BLaER1 treated with 17β-estradiol and CSF1 and Interleukin-3, amounts not matched to agents 10 nM and 100 nM (cell line): Measurements from ENCODE around the gene RNASE1.
A peak's percentile ranks its signal among the peaks of the same experiment; 100 is the strongest.

ENCODE experiments used
- H3K27ac ChIP-seq, 11 experiments: shearing (Covaris generic); formaldehyde crosslinking; 2 replicates each; pipeline ENCODE4 v1.8.1; 2022
- H3K27me3 ChIP-seq, 11 experiments: shearing (Covaris generic); formaldehyde crosslinking; 2 replicates each; pipeline ENCODE4 v1.8.1; 2022
- H3K36me3 ChIP-seq, 11 experiments: shearing (Covaris generic); formaldehyde crosslinking; 2 replicates each; pipeline ENCODE4 v1.8.1; 2022
- H3K4me1 ChIP-seq, 10 experiments: shearing (Covaris generic); formaldehyde crosslinking; 2 replicates each; pipeline ENCODE4 v1.8.1; 2022
- H3K4me2 ChIP-seq, 11 experiments: shearing (Covaris generic); formaldehyde crosslinking; 2 replicates each; pipeline ENCODE4 v1.8.1; 2022
- H3K4me3 ChIP-seq, 10 experiments: shearing (Covaris generic); formaldehyde crosslinking; 2 replicates each; pipeline ENCODE4 v1.8.1; 2022
- H3K9ac ChIP-seq, 11 experiments: shearing (Covaris generic); formaldehyde crosslinking; 2 replicates each; pipeline ENCODE4 v1.8.1; 2022
- H3K9me3 ChIP-seq, 11 experiments: shearing (Covaris generic); formaldehyde crosslinking; replicated peaks in 1 of 11; 2 replicates each; pipeline ENCODE4 v1.8.1; 2022
- H4K20me1 ChIP-seq, 11 experiments: shearing (Covaris generic); formaldehyde crosslinking; 2 replicates each; pipeline ENCODE4 v1.8.1; 2022
- Cebpa-rat ChIP-seq, 11 experiments: shearing (Covaris generic); IDR thresholded peaks; 2 replicates each; pipeline ENCODE4 v1.8.1; 2022

The RNASE1 gene

DNA sequence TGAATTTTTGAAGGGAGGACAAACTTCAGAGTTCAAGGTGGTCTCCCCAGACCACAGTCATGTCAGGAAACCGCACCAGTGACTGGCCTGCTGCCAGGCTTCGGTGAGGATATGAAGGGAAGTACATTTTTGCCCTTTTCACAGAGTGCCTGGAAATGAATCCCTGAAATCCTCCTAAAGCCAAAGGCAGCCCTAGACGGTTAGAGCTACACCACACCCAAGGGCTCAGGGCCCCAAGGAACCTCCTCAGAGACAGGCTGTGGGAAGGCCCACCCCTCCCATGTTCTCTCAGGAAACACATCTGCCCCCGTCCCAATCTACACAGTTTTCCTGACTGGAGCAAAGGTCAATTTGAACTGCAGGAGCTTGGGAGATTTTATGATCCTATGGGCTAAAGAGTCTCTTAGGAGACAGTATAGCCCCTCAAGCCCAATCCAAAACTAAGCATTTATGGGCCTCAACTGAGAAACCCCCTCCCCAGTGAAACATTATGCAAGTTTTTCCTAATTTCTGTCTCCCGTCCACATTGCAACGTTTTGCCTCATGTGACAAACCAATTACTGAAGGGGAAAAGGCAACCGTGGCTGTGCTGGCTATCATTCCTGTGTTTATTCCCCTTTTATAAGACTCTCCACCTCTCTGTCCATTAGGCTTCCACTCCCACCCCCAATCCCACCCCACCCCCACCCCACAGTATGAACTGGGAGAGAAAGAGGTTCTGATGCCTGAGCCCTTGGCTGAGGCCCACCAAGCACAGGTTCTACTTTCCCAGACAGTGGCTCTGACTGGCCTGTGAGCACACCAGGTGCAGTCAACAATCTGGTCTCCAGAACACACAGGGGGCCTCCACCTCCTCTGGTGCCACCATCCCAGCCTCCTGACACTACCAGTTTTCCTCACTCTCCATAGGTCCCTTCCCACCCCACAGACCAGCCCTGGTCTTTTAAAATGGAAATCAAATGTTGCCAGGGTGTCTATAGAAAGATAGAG lies 9.6 kb upstream of the RNASE1 start:
- H3K4me2 ChIP-seq = peak overlapping the region; percentile 21 to 90 (median 51); a peak in 19 of 22 replicates
- no peaks in the 10 kb centered on the region; a peak in 1 of 22 replicates for H3K9me3 ChIP-seq
- H3K36me3 ChIP-seq = no peaks in the 10 kb centered on the region
- no peak for TF ChIP-seq Cebpa-rat (IDR thresholded peaks at IDR 0.05)
- H3K4me1 ChIP-seq = peaks cover 14 to 82% (median 16%) of the 10 kb centered on the region in 10 experiments
- H3K27me3 ChIP-seq = no peaks in the 10 kb centered on the region
- H3K4me3 ChIP-seq = no peak overlapping the region
- peak overlapping the region in 4 of 11 experiments; percentile 24 to 64 (median 54); a peak in 6 of 22 replicates for H3K27ac ChIP-seq
- H3K9ac ChIP-seq = peak overlapping the region in 3 of 11 experiments; percentile 5 to 20 (median 14); a peak in 2 of 22 replicates
- no peaks in the 10 kb centered on the region for H4K20me1 ChIP-seq

DNA sequence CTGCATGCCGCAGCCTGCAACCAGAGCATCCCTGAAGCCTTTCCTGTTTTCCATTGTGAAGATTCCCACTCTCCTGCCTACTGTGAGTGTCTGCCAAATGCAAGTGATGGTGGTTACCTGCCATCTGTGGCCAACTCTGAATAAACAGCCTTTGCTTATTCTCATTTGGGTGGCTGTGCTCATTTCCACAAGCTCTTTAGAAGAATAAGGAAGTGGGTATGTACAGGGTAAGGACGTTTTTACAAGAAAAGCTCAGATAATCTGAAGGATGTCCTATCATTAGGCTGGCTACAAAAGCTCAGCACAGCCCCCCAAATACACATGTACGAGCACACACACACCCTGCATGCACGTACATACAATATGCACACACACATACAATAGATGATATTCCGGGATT lies 7.3 kb upstream of the RNASE1 start:
- no peaks in the 10 kb centered on the region; a peak in 1 of 22 replicates for H3K9me3 ChIP-seq
- no peaks in the 10 kb centered on the region for H3K36me3 ChIP-seq
- H3K27me3 ChIP-seq = no peaks in the 10 kb centered on the region
- TF ChIP-seq Cebpa-rat (IDR thresholded peaks at IDR 0.05) = no peak
- no peak overlapping the region; a peak in 2 of 22 replicates for H3K27ac ChIP-seq
- no peak overlapping the region for H3K9ac ChIP-seq
- no peaks in the 10 kb centered on the region for H4K20me1 ChIP-seq
- H3K4me1 ChIP-seq = peaks cover 6 to 96% (median 8%) of the 10 kb centered on the region in 10 experiments; a peak in 17 of 20 replicates
- H3K4me3 ChIP-seq = no peak overlapping the region
- H3K4me2 ChIP-seq = peak overlapping the region in 2 of 11 experiments; percentile 80 to 90; a peak in 4 of 22 replicates

DNA sequence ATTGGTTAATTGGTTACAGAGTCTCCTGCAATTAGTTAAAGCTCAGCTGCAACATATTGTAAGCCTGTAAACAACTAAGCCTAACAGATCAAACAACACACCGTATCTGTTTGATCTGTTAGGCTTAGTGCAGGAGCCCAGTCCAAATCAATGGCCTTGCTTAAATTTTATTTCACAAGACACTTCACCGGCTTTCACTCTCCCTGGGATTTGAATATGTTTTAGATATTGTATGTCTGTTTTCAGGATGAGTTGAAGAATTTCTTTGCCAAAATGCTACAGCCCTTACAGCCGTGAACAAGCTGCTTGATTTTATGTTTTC lies 5.5 kb upstream of the RNASE1 start:
- no peaks in the 10 kb centered on the region for H3K27me3 ChIP-seq
- no peak overlapping the region for H3K9ac ChIP-seq
- H3K4me2 ChIP-seq = peak overlapping the region in 2 of 11 experiments; percentile 80 to 90; a peak in 4 of 22 replicates

DNA sequence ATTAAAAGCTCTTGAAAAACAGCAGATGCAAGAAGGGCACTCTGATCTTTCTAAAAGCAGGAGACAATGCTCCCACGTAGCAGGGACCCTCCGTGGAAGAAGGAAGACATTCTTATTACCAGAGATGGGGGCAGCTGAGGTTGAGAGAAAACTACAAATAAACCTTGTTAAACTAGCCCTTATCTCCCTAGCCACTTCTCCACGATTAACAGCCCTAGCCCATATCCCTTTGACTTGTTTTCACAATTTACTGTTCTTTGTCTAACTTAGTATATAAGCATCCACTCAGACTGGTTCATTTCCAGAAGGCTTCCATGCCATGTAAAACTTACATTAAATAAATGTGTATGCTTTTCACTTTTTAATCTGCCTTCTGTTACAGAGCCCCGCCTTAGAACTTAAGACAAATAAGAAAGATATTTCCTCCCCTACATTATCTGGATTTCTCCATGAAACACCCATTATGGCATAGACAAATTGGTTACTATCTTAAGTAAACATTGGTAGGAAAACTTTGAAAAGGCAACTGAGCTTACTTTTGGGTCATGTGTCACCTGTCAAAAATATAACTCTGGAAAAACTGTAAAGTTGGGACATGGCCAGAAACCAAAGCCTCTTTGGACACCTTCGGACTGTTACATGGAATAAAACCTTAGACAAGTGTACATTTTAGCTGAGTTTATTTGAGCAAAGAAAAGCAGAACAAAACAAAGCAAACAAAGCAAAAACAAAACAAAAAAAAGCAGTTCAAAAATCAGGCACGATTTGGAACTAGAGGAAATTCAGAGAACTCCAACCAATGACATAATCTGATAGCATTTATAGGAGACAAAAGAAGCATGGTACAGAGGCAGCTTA lies 4.9 kb upstream of the RNASE1 start:
- H3K4me2 ChIP-seq = peak overlapping the region in 2 of 11 experiments; percentile 80 to 90; a peak in 4 of 22 replicates
- peaks cover 6 to 100% (median 8%) of the 10 kb centered on the region in 10 experiments; a peak in 17 of 20 replicates for H3K4me1 ChIP-seq
- no peaks in the 10 kb centered on the region for H4K20me1 ChIP-seq
- no peak overlapping the region for H3K4me3 ChIP-seq
- peak overlapping the region in 1 of 11 experiments; percentile 25; a peak in 1 of 22 replicates for H3K27ac ChIP-seq
- H3K27me3 ChIP-seq = no peaks in the 10 kb centered on the region
- no peaks in the 10 kb centered on the region for H3K36me3 ChIP-seq
- no peaks in the 10 kb centered on the region for H3K9me3 ChIP-seq
- no peak overlapping the region for H3K9ac ChIP-seq
- TF ChIP-seq Cebpa-rat (IDR thresholded peaks at IDR 0.05) = no peak

More for the DNA sequence above, 5.5 kb upstream of the RNASE1 start:
- Histone ChIP-seq H3K36me3 (no peaks in the 10 kb centered on the region), H3K27ac (peak overlapping the region in 1 of 11 experiments; percentile 25; a peak in 1 of 22 replicates), H3K4me3 (no peak overlapping the region), H4K20me1 (no peaks in the 10 kb centered on the region), H3K4me1 (peaks cover 6 to 100% (median 8%) of the 10 kb centered on the region in 10 experiments; a peak in 17 of 20 replicates), H3K9me3 (no peaks in the 10 kb centered on the region)
- no peak for TF ChIP-seq Cebpa-rat (IDR thresholded peaks at IDR 0.05)

DNA sequence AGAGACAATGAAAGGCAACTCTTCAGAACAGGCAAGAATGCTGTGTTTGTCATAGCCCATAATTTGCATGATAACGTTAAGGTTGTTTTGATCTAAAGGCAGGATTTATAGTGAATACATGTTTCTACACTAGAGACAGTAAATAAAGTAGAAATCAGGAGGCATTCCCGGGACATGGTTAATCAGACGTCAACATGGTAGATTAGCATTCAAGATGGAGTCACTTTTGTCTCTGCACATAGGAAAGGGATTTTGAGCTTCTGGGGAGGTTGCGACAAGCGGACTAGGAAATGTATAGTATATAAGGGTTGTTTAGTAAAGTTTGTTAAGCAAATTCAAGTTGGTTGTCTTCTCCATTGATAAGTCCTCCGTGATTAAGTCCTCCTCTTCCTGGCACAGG lies 2.8 kb upstream of the RNASE1 start:
- TF ChIP-seq Cebpa-rat (IDR thresholded peaks at IDR 0.05) = no peak
- H3K4me2 ChIP-seq = peak overlapping the region in 2 of 11 experiments; percentile 80 to 90; a peak in 3 of 22 replicates
- no peaks in the 10 kb centered on the region for H4K20me1 ChIP-seq
- no peaks in the 10 kb centered on the region for H3K27me3 ChIP-seq
- peaks cover 0 to 10% (median 0%) of the 10 kb centered on the region in 11 experiments; a peak in 2 of 22 replicates for H3K36me3 ChIP-seq
- no peak overlapping the region for H3K9ac ChIP-seq
- no peak overlapping the region for H3K27ac ChIP-seq
- no peaks in the 10 kb centered on the region for H3K9me3 ChIP-seq
- H3K4me1 ChIP-seq = peaks cover 0 to 99% (median 8%) of the 10 kb centered on the region in 10 experiments; a peak in 11 of 20 replicates
- no peak overlapping the region for H3K4me3 ChIP-seq

DNA sequence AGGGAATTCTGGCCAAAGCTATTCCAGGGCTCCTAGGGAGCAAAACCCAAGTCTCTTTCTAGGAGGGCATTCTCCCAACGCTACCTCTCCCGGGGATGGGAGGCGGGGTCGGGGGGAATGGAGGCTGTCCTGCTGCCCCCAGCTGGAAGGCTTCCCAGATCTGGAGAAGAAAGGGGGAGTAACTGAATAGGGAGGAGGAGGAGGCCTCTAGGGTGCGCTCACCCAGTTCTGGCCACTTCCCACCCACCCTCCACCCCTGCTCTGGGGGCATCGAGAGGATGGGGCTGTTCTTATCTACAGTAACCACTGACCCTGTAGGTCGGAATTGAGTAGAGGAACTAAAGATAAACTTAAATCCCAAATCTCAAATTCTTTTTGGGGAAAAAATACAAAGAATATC lies 579 bp upstream of the RNASE1 start:
- peak overlapping the region in 4 of 11 experiments; percentile 79 to 91 (median 84); a peak in 7 of 22 replicates for H3K4me2 ChIP-seq
- peaks cover 0 to 10% (median 0%) of the 10 kb centered on the region in 11 experiments; a peak in 2 of 22 replicates for H3K36me3 ChIP-seq
- no peak for TF ChIP-seq Cebpa-rat (IDR thresholded peaks at IDR 0.05)
- H3K27me3 ChIP-seq = no peaks in the 10 kb centered on the region
- H3K4me1 ChIP-seq = peaks cover 11 to 98% (median 27%) of the 10 kb centered on the region in 10 experiments; a peak in 19 of 20 replicates
- no peaks in the 10 kb centered on the region for H3K9me3 ChIP-seq
- peak overlapping the region in 3 of 10 experiments; percentile 53 to 60 (median 58); a peak in 4 of 20 replicates for H3K4me3 ChIP-seq
- peak overlapping the region in 3 of 11 experiments; percentile 75 to 79 (median 77); a peak in 4 of 22 replicates for H3K9ac ChIP-seq
- peak overlapping the region in 3 of 11 experiments; percentile 38 to 81 (median 39); a peak in 4 of 22 replicates for H3K27ac ChIP-seq
- no peaks in the 10 kb centered on the region for H4K20me1 ChIP-seq

DNA sequence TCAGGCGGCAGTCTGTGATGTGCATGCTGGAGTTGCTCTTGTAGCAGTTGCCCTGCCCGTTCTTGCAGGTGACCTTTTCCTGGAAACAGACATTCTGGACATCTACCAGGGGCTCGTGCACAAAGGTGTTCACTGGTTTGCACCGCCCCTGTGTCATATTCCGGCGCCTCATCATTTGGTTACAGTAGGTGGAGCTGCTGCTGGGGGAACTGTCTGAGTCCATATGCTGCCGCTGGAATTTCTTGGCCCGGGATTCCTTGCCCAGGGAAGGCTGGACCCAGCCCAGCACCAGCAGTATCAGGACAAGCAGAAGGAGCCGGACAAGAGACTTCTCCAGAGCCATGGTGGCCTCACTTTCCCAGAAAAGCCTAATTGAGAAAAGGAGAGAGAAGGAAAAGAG lies 918 bp downstream of the RNASE1 start:
- Histone ChIP-seq H4K20me1 (no peaks in the 10 kb centered on the region), H3K4me1 (peaks cover 11 to 98% (median 30%) of the 10 kb centered on the region in 10 experiments; a peak in 19 of 20 replicates), H3K4me2 (peak overlapping the region in 5 of 11 experiments; percentile 79 to 91 (median 87); a peak in 9 of 22 replicates), H3K4me3 (peak overlapping the region in 3 of 10 experiments; percentile 53 to 60 (median 58); a peak in 6 of 20 replicates), H3K27me3 (no peaks in the 10 kb centered on the region), H3K9me3 (no peaks in the 10 kb centered on the region), H3K9ac (peak overlapping the region in 3 of 11 experiments; percentile 75 to 79 (median 77); a peak in 6 of 22 replicates), H3K36me3 (peaks cover 0 to 10% (median 0%) of the 10 kb centered on the region in 11 experiments; a peak in 2 of 22 replicates), H3K27ac (peak overlapping the region in 4 of 11 experiments; percentile 81 to 92 (median 88); a peak in 7 of 22 replicates)
- TF ChIP-seq Cebpa-rat (IDR thresholded peaks at IDR 0.05) = no peak
